ENCODE results near the gene PPOX.

The PPOX gene

DNA sequence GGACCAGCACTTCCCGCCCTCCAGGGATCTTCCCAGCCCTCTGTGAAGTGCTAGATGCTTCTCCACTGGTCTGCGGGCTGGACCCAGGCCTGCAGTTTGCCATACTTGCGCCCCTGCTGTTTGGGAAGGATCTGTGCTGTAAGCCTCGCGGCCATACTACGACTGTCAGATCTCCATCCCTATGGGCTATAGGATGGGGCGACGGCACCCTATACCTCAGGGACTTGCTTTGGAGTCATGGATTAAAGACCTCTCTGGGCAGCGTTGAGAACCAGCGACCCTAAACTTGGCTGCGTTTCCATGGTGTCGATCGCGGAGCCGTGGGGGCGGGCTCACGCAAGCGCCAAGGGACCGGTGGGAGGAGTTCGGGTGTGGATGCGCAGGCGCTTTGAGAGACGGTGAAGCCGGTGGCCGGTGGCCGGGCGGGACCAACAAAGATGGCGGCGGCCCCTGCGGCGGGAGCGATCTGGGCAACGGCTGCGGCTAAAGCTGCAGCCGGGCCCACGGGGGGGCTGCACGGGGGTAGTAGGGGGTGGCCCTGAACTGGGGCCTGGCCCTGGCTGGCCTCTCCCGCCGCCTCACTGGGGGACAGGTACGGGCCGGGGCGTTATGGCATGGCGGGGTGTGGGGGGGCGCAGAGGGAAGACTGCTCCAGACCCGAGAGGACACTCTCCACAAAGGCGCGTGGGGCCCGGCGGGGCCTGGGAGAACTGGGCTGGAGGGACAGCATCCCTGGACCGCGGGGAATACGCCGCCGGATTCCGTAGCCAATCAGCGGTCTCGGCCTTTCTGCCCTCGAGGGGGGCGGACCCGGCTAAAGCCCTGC lies 6.9 kb upstream of the PPOX start, which contains the start of gene USP21:
Gene USP21, plus strand, starts transcription at position 414 of the 826 bp plus-strand sequence. CDS start 1,141 bp downstream, outside the sequence.
- H3K4me1 ChIP-seq (ENCODE audit: control insufficient read depth, low read length): peaks cover 28% of the 10 kb centered on the region
- peaks cover 16% of the 10 kb centered on the region for H3F3A ChIP-seq (ENCODE audit: control insufficient read depth, insufficient read depth)
- H3K36me3 ChIP-seq (ENCODE audit: control insufficient read depth, low read length): peaks cover 55% of the 10 kb centered on the region
- TF ChIP-seq, protein P1, sequence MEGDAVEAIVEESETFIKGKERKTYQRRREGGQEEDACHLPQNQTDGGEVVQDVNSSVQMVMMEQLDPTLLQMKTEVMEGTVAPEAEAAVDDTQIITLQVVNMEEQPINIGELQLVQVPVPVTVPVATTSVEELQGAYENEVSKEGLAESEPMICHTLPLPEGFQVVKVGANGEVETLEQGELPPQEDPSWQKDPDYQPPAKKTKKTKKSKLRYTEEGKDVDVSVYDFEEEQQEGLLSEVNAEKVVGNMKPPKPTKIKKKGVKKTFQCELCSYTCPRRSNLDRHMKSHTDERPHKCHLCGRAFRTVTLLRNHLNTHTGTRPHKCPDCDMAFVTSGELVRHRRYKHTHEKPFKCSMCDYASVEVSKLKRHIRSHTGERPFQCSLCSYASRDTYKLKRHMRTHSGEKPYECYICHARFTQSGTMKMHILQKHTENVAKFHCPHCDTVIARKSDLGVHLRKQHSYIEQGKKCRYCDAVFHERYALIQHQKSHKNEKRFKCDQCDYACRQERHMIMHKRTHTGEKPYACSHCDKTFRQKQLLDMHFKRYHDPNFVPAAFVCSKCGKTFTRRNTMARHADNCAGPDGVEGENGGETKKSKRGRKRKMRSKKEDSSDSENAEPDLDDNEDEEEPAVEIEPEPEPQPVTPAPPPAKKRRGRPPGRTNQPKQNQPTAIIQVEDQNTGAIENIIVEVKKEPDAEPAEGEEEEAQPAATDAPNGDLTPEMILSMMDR (IDR thresholded peaks at IDR 0.05; ENCODE audit: low read depth, low read length, poor library complexity, severe bottlenecking): peak; percentile 49
- TF ChIP-seq EZH2phosphoT487 (IDR thresholded peaks at IDR 0.05; ENCODE audit: borderline replicate concordance, low read length): no peak
- no peaks in the 10 kb centered on the region for H3K9me3 ChIP-seq (ENCODE audit: control insufficient read depth, insufficient read depth, low read length)
- peak within 1 kb of the TSS; percentile 81 for H3K4me3 ChIP-seq (ENCODE audit: low read length)
- peak within 1 kb of the TSS; percentile 43 for H3K27ac ChIP-seq (ENCODE audit: low read depth, low read length)
- no peaks in the 10 kb centered on the region for H4K20me1 ChIP-seq (ENCODE audit: control insufficient read depth, insufficient read depth, low read depth, low read length)
- no peaks in the 10 kb centered on the region for H3K27me3 ChIP-seq (ENCODE audit: control insufficient read depth, low read length)
- H3K4me2 ChIP-seq (ENCODE audit: low read length): peak within 1 kb of the TSS; percentile 69
- H3K9me2 ChIP-seq (replicated peaks; ENCODE audit: control insufficient read depth, low read length): no peaks in the 10 kb centered on the region
- H3K79me2 ChIP-seq (ENCODE audit: control insufficient read depth, low read length): peaks cover 30% of the 10 kb centered on the region

DNA sequence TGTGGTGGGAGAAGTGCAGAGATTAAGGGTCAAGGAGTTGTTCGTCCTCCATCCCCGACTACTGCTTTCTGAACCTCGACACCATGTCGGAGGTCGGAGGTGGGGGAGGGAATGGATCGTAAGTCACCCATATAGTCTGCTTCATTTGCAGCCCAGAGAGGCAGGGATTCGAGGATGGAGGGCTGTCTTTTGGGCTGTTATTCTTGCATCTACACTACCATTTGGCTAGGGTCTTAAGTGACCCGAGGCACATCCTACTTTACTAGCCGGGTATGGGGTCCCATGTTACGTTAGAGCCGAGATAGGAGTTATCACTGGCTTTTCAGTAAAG lies 6.3 kb upstream of the PPOX start:
- H3K27ac ChIP-seq (ENCODE audit: low read depth, low read length): peak overlapping the region; percentile 43; the same call in 1 of the 2 replicates
- H3K4me3 ChIP-seq (ENCODE audit: low read length): peak overlapping the region; percentile 81
- H3K9me2 ChIP-seq (replicated peaks; ENCODE audit: control insufficient read depth, low read length): no peaks in the 10 kb centered on the region
- H3K27me3 ChIP-seq (ENCODE audit: control insufficient read depth, low read length): no peaks in the 10 kb centered on the region
- H3K79me2 ChIP-seq (ENCODE audit: control insufficient read depth, low read length): peaks cover 24% of the 10 kb centered on the region
- H3K36me3 ChIP-seq (ENCODE audit: control insufficient read depth, low read length): peaks cover 59% of the 10 kb centered on the region
- peak overlapping the region; percentile 69 for H3K4me2 ChIP-seq (ENCODE audit: low read length)
- H4K20me1 ChIP-seq (ENCODE audit: control insufficient read depth, insufficient read depth, low read depth, low read length): no peaks in the 10 kb centered on the region
- no peak for TF ChIP-seq EZH2phosphoT487 (IDR thresholded peaks at IDR 0.05; ENCODE audit: borderline replicate concordance, low read length)
- TF ChIP-seq, protein P1 (IDR thresholded peaks at IDR 0.05; ENCODE audit: low read depth, low read length, poor library complexity, severe bottlenecking): no peak
- H3F3A ChIP-seq (ENCODE audit: control insufficient read depth, insufficient read depth): peaks cover 15% of the 10 kb centered on the region
- peaks cover 27% of the 10 kb centered on the region for H3K4me1 ChIP-seq (ENCODE audit: control insufficient read depth, low read length)
- no peaks in the 10 kb centered on the region for H3K9me3 ChIP-seq (ENCODE audit: control insufficient read depth, insufficient read depth, low read length)

DNA sequence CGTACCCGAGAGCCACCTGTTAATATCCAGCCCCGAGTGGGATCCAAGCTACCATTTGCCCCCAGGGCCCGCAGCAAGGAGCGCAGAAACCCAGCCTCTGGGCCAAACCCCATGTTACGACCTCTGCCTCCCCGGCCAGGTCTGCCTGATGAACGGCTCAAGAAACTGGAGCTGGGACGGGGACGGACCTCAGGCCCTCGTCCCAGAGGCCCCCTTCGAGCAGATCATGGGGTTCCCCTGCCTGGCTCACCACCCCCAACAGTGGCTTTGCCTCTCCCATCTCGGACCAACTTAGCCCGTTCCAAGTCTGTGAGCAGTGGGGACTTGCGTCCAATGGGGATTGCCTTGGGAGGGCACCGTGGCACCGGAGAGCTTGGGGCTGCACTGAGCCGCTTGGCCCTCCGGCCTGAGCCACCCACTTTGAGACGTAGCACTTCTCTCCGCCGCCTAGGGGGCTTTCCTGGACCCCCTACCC lies 5.5 kb upstream of the PPOX start:
- H3K27me3 ChIP-seq (ENCODE audit: control insufficient read depth, low read length): no peaks in the 10 kb centered on the region
- TF ChIP-seq, protein P1 (IDR thresholded peaks at IDR 0.05; ENCODE audit: low read depth, low read length, poor library complexity, severe bottlenecking): no peak
- no peak for TF ChIP-seq EZH2phosphoT487 (IDR thresholded peaks at IDR 0.05; ENCODE audit: borderline replicate concordance, low read length)
- H3K27ac ChIP-seq (ENCODE audit: low read depth, low read length): no peak overlapping the region
- H3K9me3 ChIP-seq (ENCODE audit: control insufficient read depth, insufficient read depth, low read length): no peaks in the 10 kb centered on the region
- H3K4me2 ChIP-seq (ENCODE audit: low read length): peak overlapping the region; percentile 69; the same call in 1 of the 2 replicates
- peaks cover 31% of the 10 kb centered on the region for H3K4me1 ChIP-seq (ENCODE audit: control insufficient read depth, low read length)
- H3K36me3 ChIP-seq (ENCODE audit: control insufficient read depth, low read length): peaks cover 55% of the 10 kb centered on the region
- H4K20me1 ChIP-seq (ENCODE audit: control insufficient read depth, insufficient read depth, low read depth, low read length): no peaks in the 10 kb centered on the region
- peaks cover 16% of the 10 kb centered on the region for H3K79me2 ChIP-seq (ENCODE audit: control insufficient read depth, low read length)
- H3K9me2 ChIP-seq (replicated peaks; ENCODE audit: control insufficient read depth, low read length): no peaks in the 10 kb centered on the region
- H3F3A ChIP-seq (ENCODE audit: control insufficient read depth, insufficient read depth): 0 out of 2 replicates have a peak, but pooled peaks cover 11% of the 10 kb centered on the region
- H3K4me3 ChIP-seq (ENCODE audit: low read length): peak overlapping the region; percentile 81; the same call in 1 of the 2 replicates

All from DOHH2 (cell line).